OCI-LY7 (cell line): ENCODE results near the gene SNPH.

Source experiments
- CTCF ChIP-seq: fragments of 200-600 bp; sonication (generic); conservative IDR thresholded peaks from 2 replicates; pipeline ENCODE4 v1.5.1; 2014; ENCODE audit warnings: mild to moderate bottlenecking, antibody characterized with exemption, low read length, moderate library complexity, mixed read lengths
- EZH2phosphoT487 ChIP-seq: fragments of 200-600 bp; sonication (generic); IDR thresholded peaks from 2 replicates; pipeline ENCODE4 v1.6.1; 2018; ENCODE audit warnings: low read depth, borderline replicate concordance, mild to moderate bottlenecking, mixed run types, antibody characterized with exemption, low read length, moderate library complexity, mixed read lengths

- TF ChIP-seq CTCF (no peak), EZH2phosphoT487 (no peak)
Measured at GRCh38 chr20:1298166-1298565, 32.1 kb downstream of the SNPH start.
